GM23338 (cell line): Measurements from ENCODE around the gene PRPF19. TPM values are rescaled to one million over a fixed set of nuclear protein-coding genes. Genes with fewer than 3 reads are reported as not detected.

Experiments
- ATAC-seq: fragments of 200-7000 bp; cut with Tn5 transposase; 3 replicates; pipeline ENCODE4 v1.9.1; 2020
- DNase-seq: peaks from one replicate; pipeline ENCODE4 v3.0.0-alpha.2; 2015; ENCODE audit warnings: low spot score
- H2AFZ ChIP-seq: fragments of 200-600 bp; sonication (generic); 2 replicates; pipeline ENCODE4 v1.8.0; 2016; ENCODE audit warnings: antibody characterized with exemption, mild to moderate bottlenecking, moderate library complexity
- H3F3A ChIP-seq: fragments of 200-600 bp; sonication (generic); replicated peaks from 2 replicates; pipeline ENCODE4 v1.8.0; 2017; ENCODE audit warnings: antibody characterized with exemption, mixed run types, low read depth
- H3K27ac ChIP-seq: fragments of 200-600 bp; sonication (generic); 2 replicates; pipeline ENCODE4 v1.6.1; 2016; ENCODE audit warnings: low read depth
- H3K27me3 ChIP-seq: fragments of 200-600 bp; sonication (generic); 2 replicates; pipeline ENCODE4 v1.8.0; 2016; ENCODE audit warnings: mild to moderate bottlenecking, mixed run types, moderate library complexity; ENCODE audit not compliant: insufficient read depth
- H3K36me3 ChIP-seq: fragments of 200-600 bp; sonication (generic); 2 replicates; pipeline ENCODE4 v1.8.0; 2016; ENCODE audit warnings: mild to moderate bottlenecking; ENCODE audit not compliant: insufficient read depth
- H3K4me1 ChIP-seq: fragments of 200-600 bp; sonication (generic); 2 replicates; pipeline ENCODE4 v1.8.0; 2016; ENCODE audit warnings: mild to moderate bottlenecking, moderate library complexity; ENCODE audit not compliant: insufficient read depth
- H3K4me2 ChIP-seq: fragments of 200-600 bp; sonication (generic); 2 replicates; pipeline ENCODE4 v1.7.1; 2017; ENCODE audit warnings: mixed run types
- H3K4me3 ChIP-seq: fragments of 200-600 bp; sonication (generic); 2 replicates; pipeline ENCODE4 v1.6.1; 2016; ENCODE audit warnings: mixed run types
- H3K79me2 ChIP-seq: fragments of 200-600 bp; sonication (generic); replicated peaks from 2 replicates; pipeline ENCODE4 v1.8.0; 2017; ENCODE audit warnings: mild to moderate bottlenecking; ENCODE audit not compliant: insufficient read depth
- H3K9me2 ChIP-seq: fragments of 200-600 bp; sonication (generic); 2 replicates; pipeline ENCODE4 v1.8.0; 2017; ENCODE audit not compliant: insufficient read depth
- H4K20me1 ChIP-seq: fragments of 200-600 bp; sonication (generic); replicated peaks from 2 replicates; pipeline ENCODE4 v1.8.0; 2017; ENCODE audit warnings: mild to moderate bottlenecking; ENCODE audit not compliant: insufficient read depth
- H3K27ac Mint-ChIP-seq: 2 replicates; pipeline ENCODE4 v1.8.0; 2020; ENCODE audit warnings: inconsistent platforms, mild to moderate bottlenecking, moderate library complexity, mixed read lengths
- H3K27me3 Mint-ChIP-seq: 3 replicates; pipeline ENCODE4 v1.8.0; 2022; ENCODE audit warnings: low read depth, mild to moderate bottlenecking, moderate library complexity, mixed read lengths, inconsistent platforms; ENCODE audit not compliant: insufficient read depth, poor library complexity
- H3K36me3 Mint-ChIP-seq: 3 replicates; pipeline ENCODE4 v1.8.0; 2021; ENCODE audit warnings: low read depth, mild to moderate bottlenecking, inconsistent platforms, moderate library complexity, mixed read lengths
- H3K4me1 Mint-ChIP-seq: 3 replicates; pipeline ENCODE4 v1.8.0; 2020; ENCODE audit warnings: mild to moderate bottlenecking, inconsistent platforms, mixed read lengths
- H3K4me3 Mint-ChIP-seq: 3 replicates; pipeline ENCODE4 v1.8.0; 2021; ENCODE audit warnings: moderate library complexity, mild to moderate bottlenecking, inconsistent platforms, mixed read lengths
- H3K9me3 Mint-ChIP-seq: 3 replicates; pipeline ENCODE4 v1.8.0; 2020; ENCODE audit warnings: moderate library complexity, mild to moderate bottlenecking, inconsistent platforms, mixed read lengths
- CREB1 ChIP-seq: fragments of 250-450 bp; sonication (Bioruptor Pico); IDR thresholded peaks from 2 replicates; pipeline ENCODE4 v1.5.0; 2020; ENCODE audit warnings: low read depth, mild to moderate bottlenecking, moderate library complexity
- CTCF ChIP-seq, 2 experiments: fragments of 200-600 bp in 1 of 2; sonication (generic) in 1 of 2; conservative IDR thresholded peaks; 2 replicates each; pipeline versions ENCODE4 v1.5.1 to v1.6.1; 2016 to 2017; ENCODE audit warnings: antibody characterized with exemption in 2 of 2, low read depth in 2 of 2, mild to moderate bottlenecking in 2 of 2, moderate library complexity in 1 of 2
- ETS1 ChIP-seq: IDR thresholded peaks from 2 replicates; pipeline ENCODE4 v1.6.1; 2016; ENCODE audit warnings: antibody characterized with exemption
- EZH2 ChIP-seq: fragments of 200-600 bp; sonication (generic); IDR thresholded peaks from one replicate; pipeline ENCODE4 v1.8.0; 2017; ENCODE audit warnings: antibody characterized with exemption, mild to moderate bottlenecking, low read depth; ENCODE audit not compliant: unreplicated experiment
- EZH2phosphoT487 ChIP-seq: fragments of 200-600 bp; sonication (generic); IDR thresholded peaks from one replicate; pipeline ENCODE4 v1.8.1; 2018; ENCODE audit warnings: antibody characterized with exemption; ENCODE audit not compliant: unreplicated experiment
- JUNB ChIP-seq: IDR thresholded peaks from one replicate; pipeline ENCODE4 v1.6.1; 2016; ENCODE audit warnings: antibody characterized with exemption; ENCODE audit not compliant: unreplicated experiment
- NANOG ChIP-seq: IDR thresholded peaks from 2 replicates; pipeline ENCODE4 v1.6.1; 2016; ENCODE audit warnings: antibody characterized with exemption, borderline replicate concordance
- POLR2AphosphoS5 ChIP-seq: IDR thresholded peaks from 2 replicates; pipeline ENCODE4 v1.6.1; 2016; ENCODE audit warnings: antibody characterized with exemption, low read depth
- REST ChIP-seq: IDR thresholded peaks from one replicate; pipeline ENCODE4 v1.6.1; 2018; ENCODE audit warnings: antibody characterized with exemption; ENCODE audit not compliant: unreplicated experiment
- STAT1 ChIP-seq: IDR thresholded peaks from one replicate; pipeline ENCODE4 v1.6.1; 2016; ENCODE audit warnings: antibody characterized with exemption; ENCODE audit not compliant: unreplicated experiment
- ZNF114 ChIP-seq: fragments of 250-450 bp; sonication (Bioruptor Pico); IDR thresholded peaks from 2 replicates; pipeline ENCODE4 v1.5.0; 2020; ENCODE audit warnings: mild to moderate bottlenecking, moderate library complexity
- ZNF331 ChIP-seq: fragments of 250-450 bp; sonication (Bioruptor Pico); IDR thresholded peaks from 2 replicates; pipeline ENCODE4 v1.5.0; 2020; ENCODE audit warnings: low read depth, mild to moderate bottlenecking, moderate library complexity
- ZNF462 ChIP-seq: fragments of 250-450 bp; sonication (Bioruptor Pico); IDR thresholded peaks from 2 replicates; pipeline ENCODE4 v1.5.0; 2020; ENCODE audit warnings: mild to moderate bottlenecking, moderate library complexity
- polyA plus RNA-seq: library from polyadenylated mRNA; unstranded; fragments of >200 nt; fragmentation: Nextera tagmentation; extraction: Ambion mirVana; gene quantifications from 2 replicates; pipeline ENCODE4 v1.2.1, GENCODE V29; 2016
- total RNA-seq: library from RNA; depleted of rRNA; stranded (reverse); fragments of >200 nt; shearing (Covaris generic); gene quantifications from 2 replicates; pipeline ENCODE4 v1.2.3, GENCODE V29; 2014

PRPF19 gene
- total and polyA plus RNA-seq, 2 experiments from 2014 or later, result 153 to 161 TPM

GRCh38 chr11:60939301-60939700 lies 32.9 kb upstream of the PRPF19 start:
- Mint-ChIP-seq H3K36me3 (peaks cover 15% of the 10 kb centered on the region; the same call in 2 of the 3 replicates), H3K4me1 (peaks cover 6% of the 10 kb centered on the region; the same call in 2 of the 3 replicates), H3K27ac (no peak overlapping the region), H3K4me3 (no peak overlapping the region), H3K27me3 (peaks cover 9% of the 10 kb centered on the region), H3K9me3 (no peaks in the 10 kb centered on the region)
- no peak overlapping the region for H3K27ac ChIP-seq
- H3K4me2 ChIP-seq, result no peak overlapping the region
- no peaks in the 10 kb centered on the region for H3K36me3 ChIP-seq
- no peak overlapping the region for H2AFZ ChIP-seq
- peaks cover 2% of the 10 kb centered on the region; the same call in 1 of the 2 replicates for H4K20me1 ChIP-seq
- TF ChIP-seq EZH2 (no peak), ZNF331 (CRISPR knock-in tag) (no peak), CTCF (conservative IDR thresholded peaks at IDR 0.05; ENCODE audit: low read depth in 2 of 2) (no peak), ZNF114 (CRISPR knock-in tag) (no peak), STAT1 (no peak), EZH2phosphoT487 (no peak), JUNB (no peak), REST (no peak), CREB1 (CRISPR knock-in tag) (no peak), POLR2AphosphoS5 (no peak), ZNF462 (CRISPR knock-in tag) (no peak), NANOG (no peak), ETS1 (no peak)
- no peaks in the 10 kb centered on the region for H3K27me3 ChIP-seq
- H3K4me1 ChIP-seq, result no peaks in the 10 kb centered on the region
- no peak for ATAC-seq
- no peaks in the 10 kb centered on the region for H3F3A ChIP-seq
- no peak for DNase-seq
- no peaks in the 10 kb centered on the region for H3K9me2 ChIP-seq
- no peaks in the 10 kb centered on the region for H3K79me2 ChIP-seq
- no peak overlapping the region for H3K4me3 ChIP-seq
